C4-2B (cell line): ENCODE results near the gene SPATA13.

Source experiments
- ZFX ChIP-seq: fragments of 450-650 bp; IDR thresholded peaks from 2 replicates; pipeline ENCODE4 v1.6.1; 2017
- TF ChIP-seq, protein P1 (sequence below): fragments of 450-650 bp; conservative IDR thresholded peaks from 2 replicates; pipeline ENCODE4 v1.5.1; 2017; ENCODE audit warnings: mild to moderate bottlenecking

DNA sequence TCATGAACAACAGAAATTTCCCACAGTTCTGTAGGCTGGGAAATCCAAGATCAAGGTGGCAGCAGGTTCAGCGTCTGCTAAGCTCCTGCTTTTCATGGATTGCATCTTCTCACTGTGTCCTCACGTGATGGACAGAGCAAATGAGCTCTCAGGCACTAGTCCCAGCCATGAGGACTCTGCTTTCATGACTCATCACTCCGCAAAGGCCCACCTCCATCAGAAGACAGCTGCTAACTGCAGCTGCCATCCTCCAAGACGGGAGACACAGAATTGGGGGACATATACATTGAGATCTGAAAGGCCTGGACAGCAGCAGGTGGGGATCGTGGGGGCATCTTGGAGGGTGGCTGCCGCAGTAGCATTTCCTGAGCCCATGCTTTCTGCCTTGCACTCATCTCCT is 44.4 kb upstream of the SPATA13 start:
- TF ChIP-seq, protein P1, sequence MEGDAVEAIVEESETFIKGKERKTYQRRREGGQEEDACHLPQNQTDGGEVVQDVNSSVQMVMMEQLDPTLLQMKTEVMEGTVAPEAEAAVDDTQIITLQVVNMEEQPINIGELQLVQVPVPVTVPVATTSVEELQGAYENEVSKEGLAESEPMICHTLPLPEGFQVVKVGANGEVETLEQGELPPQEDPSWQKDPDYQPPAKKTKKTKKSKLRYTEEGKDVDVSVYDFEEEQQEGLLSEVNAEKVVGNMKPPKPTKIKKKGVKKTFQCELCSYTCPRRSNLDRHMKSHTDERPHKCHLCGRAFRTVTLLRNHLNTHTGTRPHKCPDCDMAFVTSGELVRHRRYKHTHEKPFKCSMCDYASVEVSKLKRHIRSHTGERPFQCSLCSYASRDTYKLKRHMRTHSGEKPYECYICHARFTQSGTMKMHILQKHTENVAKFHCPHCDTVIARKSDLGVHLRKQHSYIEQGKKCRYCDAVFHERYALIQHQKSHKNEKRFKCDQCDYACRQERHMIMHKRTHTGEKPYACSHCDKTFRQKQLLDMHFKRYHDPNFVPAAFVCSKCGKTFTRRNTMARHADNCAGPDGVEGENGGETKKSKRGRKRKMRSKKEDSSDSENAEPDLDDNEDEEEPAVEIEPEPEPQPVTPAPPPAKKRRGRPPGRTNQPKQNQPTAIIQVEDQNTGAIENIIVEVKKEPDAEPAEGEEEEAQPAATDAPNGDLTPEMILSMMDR = no peak
- TF ChIP-seq ZFX = no peak
